ENCODE measurements around the gene ARFGAP1.

GRCh38 chr20:63267691-63268090 lies 4.9 kb upstream of the ARFGAP1 start:
- TF ChIP-seq FOXK2 (IDR thresholded peaks at IDR 0.05) (no peak), SP1 (IDR thresholded peaks at IDR 0.05) (no peak), NFRKB (IDR thresholded peaks at IDR 0.05) (no peak), BHLHE40 (IDR thresholded peaks at IDR 0.05; ENCODE audit: borderline replicate concordance) (no peak), ELF4 (IDR thresholded peaks at IDR 0.05) (no peak), HDGF (IDR thresholded peaks at IDR 0.05; ENCODE audit: borderline replicate concordance) (no peak), CTBP1 (IDR thresholded peaks at IDR 0.05; ENCODE audit: borderline replicate concordance) (no peak), FOXM1 (IDR thresholded peaks at IDR 0.05; ENCODE audit: borderline replicate concordance) (no peak), ARNT (IDR thresholded peaks at IDR 0.05) (no peak), PKNOX1 (IDR thresholded peaks at IDR 0.05) (no peak), SUZ12 (IDR thresholded peaks at IDR 0.05) (no peak), LEF1 (IDR thresholded peaks at IDR 0.05; ENCODE audit: borderline replicate concordance) (no peak), TARDBP (IDR thresholded peaks at IDR 0.05) (no peak), ZNF384 (IDR thresholded peaks at IDR 0.05) (no peak)
